ENCODE measurements around the gene ASTN1. TPM values are rescaled to one million over a fixed set of nuclear protein-coding genes. Genes with fewer than 3 reads are reported as not detected.

ASTN1 gene
- total RNA-seq, 1 donor from 2014 or later = not detected

GRCh38 chr1:177020851-177021589 lies 143.5 kb downstream of the ASTN1 start:
- Mint-ChIP-seq H3K9me3 (peaks cover 4% of the 10 kb centered on the region), H3K27ac (no peak overlapping the region), H3K36me3 (ENCODE audit: low read depth) (no peaks in the 10 kb centered on the region), H3K4me3 (no peak overlapping the region), H3K4me1 (no peaks in the 10 kb centered on the region), H3K27me3 (no peaks in the 10 kb centered on the region)
- DNase-seq = no peak
- intact Hi-C loops (cut with micrococcal nuclease) = no loop called here

GRCh38 chr1:177017287-177017852 lies 147.1 kb downstream of the ASTN1 start:
- H3K4me1 Mint-ChIP-seq = no peaks in the 10 kb centered on the region
- no peak overlapping the region for H3K4me3 Mint-ChIP-seq
- intact Hi-C loops (cut with micrococcal nuclease) = no loop called here
- no peak for DNase-seq
- no peaks in the 10 kb centered on the region for H3K36me3 Mint-ChIP-seq (ENCODE audit: low read depth)
- H3K9me3 Mint-ChIP-seq = peaks cover 4% of the 10 kb centered on the region
- H3K27ac Mint-ChIP-seq = no peak overlapping the region
- no peaks in the 10 kb centered on the region for H3K27me3 Mint-ChIP-seq

GRCh38 chr1:177014325-177014724 lies 150.2 kb downstream of the ASTN1 start:
- Mint-ChIP-seq H3K4me3 (no peak overlapping the region), H3K9me3 (peaks cover 4% of the 10 kb centered on the region), H3K4me1 (no peaks in the 10 kb centered on the region), H3K27me3 (no peaks in the 10 kb centered on the region), H3K36me3 (ENCODE audit: low read depth) (no peaks in the 10 kb centered on the region), H3K27ac (no peak overlapping the region)
- intact Hi-C loops (cut with micrococcal nuclease) = no loop called here
- DNase-seq = no peak

GRCh38 chr1:177012342-177012925 lies 152.1 kb downstream of the ASTN1 start:
- H3K27ac Mint-ChIP-seq = no peak overlapping the region
- no peak overlapping the region for H3K4me3 Mint-ChIP-seq
- intact Hi-C loops (cut with micrococcal nuclease) = no loop called here
- DNase-seq = no peak
- no peaks in the 10 kb centered on the region for H3K27me3 Mint-ChIP-seq
- no peaks in the 10 kb centered on the region for H3K4me1 Mint-ChIP-seq
- no peaks in the 10 kb centered on the region for H3K36me3 Mint-ChIP-seq (ENCODE audit: low read depth)
- H3K9me3 Mint-ChIP-seq = no peaks in the 10 kb centered on the region

DNA sequence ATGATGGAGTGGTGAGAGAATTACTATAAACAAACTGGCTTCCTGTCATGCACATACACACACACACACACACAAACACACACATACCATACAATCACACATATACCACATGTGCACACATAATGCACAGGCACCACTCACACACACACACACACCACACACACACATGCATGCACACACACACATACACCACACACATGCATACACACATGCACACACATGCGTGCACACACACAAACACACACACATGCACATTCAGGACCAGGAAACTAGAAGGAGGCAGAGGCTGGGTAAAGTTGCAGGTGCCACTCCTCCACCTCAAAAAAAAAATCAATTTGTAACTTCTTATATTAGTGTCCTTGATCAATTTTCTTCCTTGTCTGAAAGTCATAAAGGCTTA lies 153.0 kb downstream of the ASTN1 start:
- H3K27me3 Mint-ChIP-seq = no peaks in the 10 kb centered on the region
- intact Hi-C loops (cut with micrococcal nuclease) = no loop called here
- H3K9me3 Mint-ChIP-seq = no peaks in the 10 kb centered on the region
- H3K4me3 Mint-ChIP-seq = no peak overlapping the region
- no peaks in the 10 kb centered on the region for H3K4me1 Mint-ChIP-seq
- no peaks in the 10 kb centered on the region for H3K36me3 Mint-ChIP-seq (ENCODE audit: low read depth)
- DNase-seq = no peak
- no peak overlapping the region for H3K27ac Mint-ChIP-seq

DNA sequence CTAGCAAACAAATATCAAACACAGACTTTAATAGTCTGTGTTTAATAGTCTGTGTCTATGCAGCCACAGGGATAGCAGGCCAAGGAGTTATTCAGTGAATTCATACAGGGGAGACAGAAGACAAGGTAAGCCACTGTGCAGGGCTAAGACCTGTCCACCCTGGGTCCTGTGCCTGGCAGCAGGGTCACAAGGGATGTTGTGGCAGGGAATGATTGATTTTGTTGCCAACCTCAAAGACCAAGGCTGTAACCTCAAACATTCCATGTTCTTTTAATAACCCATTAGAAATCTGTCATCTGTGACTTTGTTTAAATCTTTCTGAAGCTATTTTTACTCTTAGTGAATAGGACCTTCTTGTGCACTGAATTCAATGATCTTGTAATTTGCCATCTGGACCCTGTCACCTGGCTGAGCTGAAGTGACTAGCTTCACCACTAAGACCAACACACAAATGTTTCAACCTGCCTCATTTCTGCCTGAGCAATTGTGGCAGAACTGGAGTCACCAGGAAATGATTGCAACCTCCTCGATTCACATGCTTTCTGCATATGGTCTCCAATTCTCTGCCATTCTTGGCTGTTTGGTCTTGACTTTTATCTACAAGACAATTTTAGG lies 154.2 kb downstream of the ASTN1 start:
- DNase-seq = no peak
- Mint-ChIP-seq H3K4me3 (no peak overlapping the region), H3K9me3 (no peaks in the 10 kb centered on the region), H3K27me3 (no peaks in the 10 kb centered on the region), H3K36me3 (ENCODE audit: low read depth) (no peaks in the 10 kb centered on the region), H3K4me1 (no peaks in the 10 kb centered on the region), H3K27ac (no peak overlapping the region)
- intact Hi-C loops (cut with micrococcal nuclease) = no loop called here

- Mint-ChIP-seq H3K36me3 (ENCODE audit: low read depth) (no peaks in the 10 kb centered on the region), H3K4me1 (no peaks in the 10 kb centered on the region), H3K27ac (no peak overlapping the region), H3K4me3 (no peak overlapping the region), H3K9me3 (no peaks in the 10 kb centered on the region), H3K27me3 (no peaks in the 10 kb centered on the region)
- DNase-seq = no peak
- intact Hi-C loops (cut with micrococcal nuclease) = no loop called here
Measured at GRCh38 chr1:177008653-177009052, 155.9 kb downstream of the ASTN1 start.

- no peaks in the 10 kb centered on the region for H3K27me3 Mint-ChIP-seq
- no peaks in the 10 kb centered on the region for H3K36me3 Mint-ChIP-seq (ENCODE audit: low read depth)
- intact Hi-C loops (cut with micrococcal nuclease) = no loop called here
- no peak for DNase-seq
- no peaks in the 10 kb centered on the region for H3K9me3 Mint-ChIP-seq
- no peaks in the 10 kb centered on the region for H3K4me1 Mint-ChIP-seq
- no peak overlapping the region for H3K4me3 Mint-ChIP-seq
- H3K27ac Mint-ChIP-seq = no peak overlapping the region
Measured at GRCh38 chr1:177007437-177008161, 156.9 kb downstream of the ASTN1 start.

DNA sequence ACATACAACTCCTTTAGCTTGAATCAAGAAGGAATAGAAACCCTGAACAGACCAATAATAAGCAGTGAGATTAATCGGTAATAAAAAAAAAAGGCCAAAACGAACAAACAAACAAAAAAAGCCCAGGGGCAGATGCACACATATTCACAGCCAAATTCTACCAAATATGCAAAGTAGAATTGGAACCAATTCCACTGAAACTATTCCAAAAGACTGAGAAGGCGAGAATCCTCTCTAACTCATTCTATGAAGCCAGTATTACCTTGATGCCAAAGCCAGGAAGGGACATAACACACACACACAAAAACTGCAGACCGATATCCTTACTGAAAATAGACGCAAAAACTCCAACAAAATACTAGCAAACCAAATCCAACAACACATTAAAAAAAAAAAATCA lies 161.6 kb downstream of the ASTN1 start:
- H3K36me3 Mint-ChIP-seq (ENCODE audit: low read depth) = no peaks in the 10 kb centered on the region

DNA sequence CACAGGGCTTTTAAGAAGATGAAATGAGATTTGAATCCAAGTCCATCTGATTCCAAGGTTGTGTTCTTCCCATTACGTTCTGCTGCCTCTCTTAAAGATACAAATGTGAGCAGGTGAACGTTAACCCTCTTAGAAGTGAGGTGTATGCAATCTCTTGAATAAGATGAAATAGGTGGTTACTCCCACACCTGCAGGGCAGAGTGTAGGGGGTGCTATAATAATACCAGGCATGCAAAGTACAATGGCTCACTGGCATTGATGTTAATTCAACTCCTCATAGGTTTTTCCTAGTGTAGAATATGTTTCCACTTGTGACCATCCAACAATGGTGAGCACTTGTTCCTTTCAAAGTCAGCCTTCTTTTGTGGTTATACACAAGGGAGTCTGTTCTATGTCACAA lies 163.0 kb downstream of the ASTN1 start:
- Mint-ChIP-seq H3K9me3 (no peaks in the 10 kb centered on the region), H3K27ac (no peak overlapping the region), H3K4me1 (no peaks in the 10 kb centered on the region), H3K27me3 (no peaks in the 10 kb centered on the region), H3K4me3 (no peak overlapping the region), H3K36me3 (ENCODE audit: low read depth) (no peaks in the 10 kb centered on the region)
- DNase-seq = no peak
- intact Hi-C loops (cut with micrococcal nuclease) = no loop called here

More for the DNA sequence above, 161.6 kb downstream of the ASTN1 start:
- H3K9me3 Mint-ChIP-seq = no peaks in the 10 kb centered on the region
- no peaks in the 10 kb centered on the region for H3K27me3 Mint-ChIP-seq
- H3K4me1 Mint-ChIP-seq = no peaks in the 10 kb centered on the region
- no peak overlapping the region for H3K27ac Mint-ChIP-seq
- intact Hi-C loops (cut with micrococcal nuclease) = no loop called here
- DNase-seq = no peak
- H3K4me3 Mint-ChIP-seq = no peak overlapping the region

- Mint-ChIP-seq H3K4me1 (no peaks in the 10 kb centered on the region), H3K36me3 (ENCODE audit: low read depth) (no peaks in the 10 kb centered on the region), H3K9me3 (no peaks in the 10 kb centered on the region), H3K4me3 (no peak overlapping the region), H3K27ac (no peak overlapping the region), H3K27me3 (no peaks in the 10 kb centered on the region)
- DNase-seq = no peak
- intact Hi-C loops (cut with micrococcal nuclease) = no loop called here
Measured at GRCh38 chr1:176998183-176998795, 166.2 kb downstream of the ASTN1 start.

GRCh38 chr1:176996456-176997090 lies 167.9 kb downstream of the ASTN1 start:
- Mint-ChIP-seq H3K27ac (no peak overlapping the region), H3K4me1 (no peaks in the 10 kb centered on the region), H3K9me3 (no peaks in the 10 kb centered on the region), H3K27me3 (no peaks in the 10 kb centered on the region), H3K4me3 (no peak overlapping the region), H3K36me3 (ENCODE audit: low read depth) (no peaks in the 10 kb centered on the region)
- DNase-seq = no peak
- intact Hi-C loops (cut with micrococcal nuclease) = no loop called here

- H3K4me3 Mint-ChIP-seq = no peak overlapping the region
- no peak for DNase-seq
- no peaks in the 10 kb centered on the region for H3K27me3 Mint-ChIP-seq
- H3K9me3 Mint-ChIP-seq = no peaks in the 10 kb centered on the region
- H3K4me1 Mint-ChIP-seq = no peaks in the 10 kb centered on the region
- intact Hi-C loops (cut with micrococcal nuclease) = no loop called here
- no peaks in the 10 kb centered on the region for H3K36me3 Mint-ChIP-seq (ENCODE audit: low read depth)
- no peak overlapping the region for H3K27ac Mint-ChIP-seq
Measured at GRCh38 chr1:176994931-176995596, 169.4 kb downstream of the ASTN1 start.

Data from activated CD4-positive, alpha-beta T cell treated with anti-CD3 and anti-CD28 coated beads, Interleukin-2, amount 10 ng/mL, durations not matched to agents 24 days and 14 days (primary cell).